NT2/D1 (cell line): ENCODE measurements around the gene PKHD1.

ENCODE experiments used
- YY1 ChIP-seq: IDR thresholded peaks from 2 replicates; pipeline ENCODE4 v1.6.1; 2011; ENCODE audit not compliant: insufficient read length, insufficient read depth
- ZNF274 ChIP-seq: IDR thresholded peaks from 2 replicates; pipeline ENCODE4 v1.6.1; 2011; ENCODE audit warnings: mild to moderate bottlenecking, low read depth, low read length

DNA sequence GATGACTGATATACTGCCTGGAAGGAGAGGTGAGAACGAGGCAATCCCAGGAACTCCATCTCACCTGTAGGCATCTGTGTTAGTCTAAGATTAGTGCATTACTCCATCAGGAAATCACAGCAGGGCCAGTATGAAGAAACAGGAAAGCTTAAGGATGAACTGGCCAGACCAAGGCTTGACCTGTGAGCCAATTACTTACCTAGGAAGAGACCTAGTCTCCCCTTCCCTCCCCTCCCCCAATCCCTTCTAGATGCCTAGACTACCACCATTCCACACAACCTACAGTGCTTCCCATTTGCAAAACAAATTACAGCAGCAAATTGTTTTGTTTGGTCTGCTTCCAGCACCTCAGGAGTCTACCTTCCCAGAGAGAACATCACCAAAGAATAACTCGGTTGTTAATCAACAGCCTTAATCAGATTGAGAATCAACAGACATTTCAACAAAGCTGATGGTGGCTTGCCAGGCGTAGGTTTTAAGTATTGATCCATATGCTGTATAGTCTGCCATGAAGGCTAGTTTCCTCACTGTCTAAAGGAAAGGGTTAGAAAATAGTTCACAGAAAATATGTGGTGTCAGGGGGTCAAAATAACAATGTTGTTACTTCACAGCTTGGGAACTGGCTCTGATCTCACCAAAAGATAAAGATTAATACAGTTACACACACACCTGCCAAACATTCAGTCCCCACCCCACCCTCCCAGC is 10.1 kb downstream of the PKHD1 start:
- TF ChIP-seq YY1 (no peak), ZNF274 (no peak)
